GM12878 (cell line): ENCODE data around the gene IL11.

Experiments used
- CEBPB ChIP-seq, 2 experiments: fragments of 150-350 bp in 1 of 2; IDR thresholded peaks; 2 replicates each; pipeline ENCODE4 v1.6.1; 2012 to 2014; ENCODE audit warnings: low read depth in 2 of 2, low read length in 2 of 2, borderline replicate concordance in 1 of 2, inconsistent platforms in 1 of 2
- CTCF ChIP-seq, 3 experiments: IDR thresholded peaks in 2 of 3; conservative IDR thresholded peaks in 1 of 3; 2 replicates each; pipeline ENCODE4 v1.5.1; 2011; ENCODE audit warnings: low read depth in 3 of 3, low read length in 3 of 3, mild to moderate bottlenecking in 3 of 3, control low read depth in 2 of 3, moderate library complexity in 2 of 3, inconsistent platforms in 1 of 3, mixed read lengths in 1 of 3; ENCODE audit not compliant: control insufficient read depth in 2 of 3, insufficient read depth in 1 of 3; ENCODE audit errors: extremely low read depth in 1 of 3
- ESRRA ChIP-seq: IDR thresholded peaks from 2 replicates; pipeline ENCODE4 v1.6.1; 2012; ENCODE audit warnings: mild to moderate bottlenecking, low read length, improper control_type of control experiment
- EZH2 ChIP-seq: IDR thresholded peaks from 2 replicates; pipeline ENCODE4 v1.6.1; 2012; ENCODE audit warnings: low read depth, mild to moderate bottlenecking, control low read depth, inconsistent platforms, low read length, borderline replicate concordance; ENCODE audit not compliant: control insufficient read depth
- FOS ChIP-seq: IDR thresholded peaks from 3 replicates; pipeline ENCODE4 v1.6.1; 2011; ENCODE audit warnings: borderline replicate concordance; ENCODE audit not compliant: insufficient read length; ENCODE audit errors: extremely low read depth
- MXI1 ChIP-seq: fragments of 150-350 bp; IDR thresholded peaks from 2 replicates; pipeline ENCODE4 v1.6.1; 2011; ENCODE audit warnings: low read depth, mild to moderate bottlenecking, inconsistent platforms, low read length, improper control_type of control experiment
- TAF1 ChIP-seq: IDR thresholded peaks from 2 replicates; pipeline ENCODE4 v1.6.1; 2011; ENCODE audit warnings: mild to moderate bottlenecking, low read depth, low read length, borderline replicate concordance
- ZBTB33 ChIP-seq: fragments of 450-650 bp; IDR thresholded peaks from 2 replicates; pipeline ENCODE4 v1.6.1; 2017; ENCODE audit warnings: mild to moderate bottlenecking
- TF ChIP-seq, protein P1 (sequence below): IDR thresholded peaks from 2 replicates; pipeline ENCODE4 v1.6.1; 2012; ENCODE audit warnings: low read depth, low read length, improper control_type of control experiment

DNA sequence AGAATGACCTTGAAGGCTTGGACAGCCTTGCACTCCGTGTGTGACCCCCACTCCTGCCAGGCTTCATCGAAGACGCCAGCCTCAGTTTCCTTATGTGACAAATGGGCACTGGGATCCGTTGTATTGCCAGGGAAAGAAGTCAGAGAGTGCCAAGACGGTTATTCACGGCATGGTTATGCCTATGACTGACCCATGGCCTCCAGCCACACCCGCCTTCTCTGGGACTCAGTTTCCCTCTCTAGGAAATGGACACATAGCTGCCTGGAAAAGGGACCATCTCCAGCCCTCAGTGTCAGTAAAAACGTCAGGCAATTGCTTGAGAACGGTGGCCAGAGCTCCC is 38.2 kb upstream of the IL11 start:
- TF ChIP-seq CTCF (IDR thresholded peaks at IDR 0.05 in 2 of 3, conservative IDR thresholded peaks at IDR 0.05 in 1 of 3; ENCODE audit: control insufficient read depth in 2 of 3, extremely low read depth in 1 of 3, insufficient read depth in 1 of 3, low read depth in 3 of 3, low read length in 3 of 3) (no peak), MXI1 (no peak), FOS (no peak), ZBTB33 (no peak), ESRRA (no peak), TAF1 (no peak), EZH2 (no peak), CEBPB (IDR thresholded peaks at IDR 0.05; ENCODE audit: borderline replicate concordance in 1 of 2, low read depth in 2 of 2, low read length in 2 of 2) (no peak)
- TF ChIP-seq, protein P1, sequence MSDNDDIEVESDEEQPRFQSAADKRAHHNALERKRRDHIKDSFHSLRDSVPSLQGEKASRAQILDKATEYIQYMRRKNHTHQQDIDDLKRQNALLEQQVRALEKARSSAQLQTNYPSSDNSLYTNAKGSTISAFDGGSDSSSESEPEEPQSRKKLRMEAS = no peak
